ENCODE results near the gene BHLHE40.

DNA sequence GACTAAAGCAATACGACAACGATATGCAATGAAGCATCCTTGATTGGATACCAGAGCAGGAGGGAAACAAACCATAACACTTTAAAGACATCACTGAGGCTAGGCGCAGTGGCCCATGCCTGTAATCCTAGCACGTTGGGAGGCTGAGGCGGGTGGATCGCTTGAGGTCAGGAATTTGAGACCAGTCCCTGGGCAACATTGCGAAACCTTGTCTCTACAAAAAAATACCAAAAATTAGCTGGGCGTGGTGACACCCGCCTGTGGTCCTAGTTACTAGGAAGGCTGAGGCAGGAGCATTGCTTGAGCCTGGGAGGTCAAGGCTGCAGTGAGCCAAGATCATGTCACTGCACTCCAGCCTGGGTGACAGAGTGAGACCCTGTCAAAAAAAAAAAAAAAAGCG is 33.9 kb upstream of the BHLHE40 start:
- TF ChIP-seq POLR2AphosphoS5 (IDR thresholded peaks at IDR 0.05) (no peak), CTCF (IDR thresholded peaks at IDR 0.05) (no peak)

Measured in esophagus muscularis mucosa (tissue), 3 donors.